Skeletal muscle cell (primary cell): ENCODE results near the gene RBM14.
"Not testable (repeated sequence)": the region's sequence is repeated elsewhere in the genome, so short reads cannot be mapped to it uniquely, and the experiment has no call there.

Experiments used
- DNase-seq: peaks from one replicate; pipeline ENCODE4 v3.0.0-alpha.2; 2010; ENCODE audit warnings: low read depth
- H3K4me3 ChIP-seq: 2 replicates; pipeline ENCODE4 v1.5.1; 2011; ENCODE audit warnings: low read depth, mild to moderate bottlenecking, control low read depth, low read length, moderate library complexity

The RBM14 gene, protein sequence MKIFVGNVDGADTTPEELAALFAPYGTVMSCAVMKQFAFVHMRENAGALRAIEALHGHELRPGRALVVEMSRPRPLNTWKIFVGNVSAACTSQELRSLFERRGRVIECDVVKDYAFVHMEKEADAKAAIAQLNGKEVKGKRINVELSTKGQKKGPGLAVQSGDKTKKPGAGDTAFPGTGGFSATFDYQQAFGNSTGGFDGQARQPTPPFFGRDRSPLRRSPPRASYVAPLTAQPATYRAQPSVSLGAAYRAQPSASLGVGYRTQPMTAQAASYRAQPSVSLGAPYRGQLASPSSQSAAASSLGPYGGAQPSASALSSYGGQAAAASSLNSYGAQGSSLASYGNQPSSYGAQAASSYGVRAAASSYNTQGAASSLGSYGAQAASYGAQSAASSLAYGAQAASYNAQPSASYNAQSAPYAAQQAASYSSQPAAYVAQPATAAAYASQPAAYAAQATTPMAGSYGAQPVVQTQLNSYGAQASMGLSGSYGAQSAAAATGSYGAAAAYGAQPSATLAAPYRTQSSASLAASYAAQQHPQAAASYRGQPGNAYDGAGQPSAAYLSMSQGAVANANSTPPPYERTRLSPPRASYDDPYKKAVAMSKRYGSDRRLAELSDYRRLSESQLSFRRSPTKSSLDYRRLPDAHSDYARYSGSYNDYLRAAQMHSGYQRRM

DNA sequence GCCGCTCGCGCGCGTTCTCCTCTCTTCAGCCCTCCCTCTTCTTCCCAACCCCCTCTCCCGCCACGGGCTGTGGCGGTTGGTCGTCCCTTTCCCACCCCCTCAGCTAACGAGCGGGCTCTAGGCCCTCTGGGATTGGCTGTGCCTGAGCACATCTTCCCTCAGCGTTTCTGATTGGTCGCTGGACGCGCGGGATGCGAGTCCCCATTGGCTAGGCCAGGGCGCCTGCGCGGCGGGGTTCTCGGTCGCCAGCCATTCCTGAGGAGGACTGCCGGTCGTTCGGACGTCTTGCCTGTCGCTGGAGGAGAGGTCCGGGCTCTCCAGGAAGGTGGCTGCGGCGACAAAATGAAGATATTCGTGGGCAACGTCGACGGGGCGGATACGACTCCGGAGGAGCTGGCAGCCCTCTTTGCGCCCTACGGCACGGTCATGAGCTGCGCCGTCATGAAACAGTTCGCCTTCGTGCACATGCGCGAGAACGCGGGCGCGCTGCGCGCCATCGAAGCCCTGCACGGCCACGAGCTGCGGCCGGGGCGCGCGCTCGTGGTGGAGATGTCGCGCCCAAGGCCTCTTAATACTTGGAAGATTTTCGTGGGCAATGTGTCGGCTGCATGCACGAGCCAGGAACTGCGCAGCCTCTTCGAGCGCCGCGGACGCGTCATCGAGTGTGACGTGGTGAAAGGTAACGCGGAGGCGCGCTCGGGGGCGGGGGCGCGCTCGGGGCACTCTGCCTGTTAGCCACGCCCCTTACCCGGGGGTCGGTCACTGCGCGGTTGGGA is at the start of gene RBM14:
TSS of gene RBM14 (plus strand) at position 252 of the 776 bp plus-strand sequence. CDS start at position 343, 91 bp downstream.
- H3K4me3 ChIP-seq, result peak within 1 kb of the TSS; percentile 94
- peak; percentile 97 for DNase-seq

DNA sequence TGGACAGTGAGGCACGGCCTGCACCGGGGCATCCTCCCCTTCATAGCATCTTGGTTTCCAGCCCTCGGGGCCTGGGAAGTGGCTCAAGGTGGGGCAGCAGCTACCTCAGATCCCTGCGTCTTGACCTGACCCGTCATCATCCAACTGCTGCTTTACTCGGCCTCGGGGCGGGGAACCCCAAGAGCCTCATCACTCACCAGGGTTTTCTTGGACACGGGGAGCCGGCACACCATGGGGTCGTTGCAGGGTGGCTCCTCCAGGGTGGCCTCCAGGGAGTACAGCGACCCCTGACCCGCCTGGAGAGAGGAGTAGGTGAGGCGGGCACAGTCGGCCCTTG is 48.7 kb upstream of the RBM14 start:
- peak overlapping the region; percentile 52 for H3K4me3 ChIP-seq
- no peak for DNase-seq

DNA sequence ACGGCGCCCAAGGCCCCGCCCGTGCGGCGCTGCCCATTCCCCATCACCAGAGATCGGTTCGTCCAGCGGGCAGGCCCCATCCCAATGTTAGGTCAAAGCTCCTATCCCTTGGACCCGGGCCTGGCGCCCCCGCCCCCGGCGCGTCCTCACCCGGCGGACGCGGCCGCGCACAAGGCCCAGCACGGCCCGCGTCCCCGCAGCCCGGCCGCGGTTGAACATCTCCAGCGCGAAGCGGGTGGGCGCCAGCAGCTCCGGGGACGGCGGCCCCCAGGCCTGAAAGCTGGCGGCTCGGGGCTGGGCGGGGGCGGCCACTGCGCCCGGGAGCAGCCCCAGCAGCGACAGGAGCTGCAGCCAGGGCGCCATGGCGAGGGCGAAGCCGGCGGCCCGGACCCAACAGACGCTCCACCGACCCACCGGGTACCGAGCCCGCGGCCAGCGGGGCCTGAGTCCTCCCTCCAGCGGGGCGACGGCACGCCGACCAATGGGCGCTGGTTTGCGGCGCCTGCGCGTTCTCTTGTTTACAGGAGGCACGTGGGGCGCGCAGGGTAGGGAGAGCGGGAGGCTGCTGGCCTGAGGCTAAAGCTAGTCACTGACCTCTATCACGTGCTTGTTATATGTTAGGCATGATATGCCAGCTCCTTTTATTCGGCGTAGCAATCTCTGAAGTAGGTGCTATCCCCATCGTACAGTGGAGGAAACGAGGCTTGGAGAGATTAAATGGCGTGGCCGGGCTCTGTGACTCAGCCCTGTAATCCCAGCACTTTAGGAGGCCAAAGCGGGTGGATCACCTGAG is 48.1 kb upstream of the RBM14 start, which contains the start of gene CTSF:
TSS of gene CTSF (minus strand) at position 483 of the 793 bp plus-strand sequence. CDS start at position 363, 120 bp downstream.
- DNase-seq, result no peak

DNA sequence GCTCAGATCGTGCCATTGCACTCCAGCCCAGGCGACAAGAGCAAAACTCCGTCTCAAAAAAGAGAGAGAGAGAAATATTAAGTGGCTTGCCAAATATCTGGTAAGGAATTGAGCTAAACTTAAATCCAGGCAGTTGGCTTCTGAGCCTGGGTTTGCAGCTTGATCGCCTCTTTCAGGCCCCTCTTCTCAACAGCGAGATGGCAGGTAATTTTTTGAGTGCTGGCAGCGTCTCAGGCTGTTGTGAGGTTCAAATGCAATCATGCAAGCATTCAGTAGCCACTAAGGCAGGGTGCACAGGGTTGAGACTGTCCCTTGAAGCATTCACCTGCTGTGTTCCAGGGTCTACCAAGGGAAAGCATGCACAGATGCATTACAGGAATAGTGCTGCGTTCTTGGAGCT is 47.4 kb upstream of the RBM14 start:
- DNase-seq, result no peak
- no peak overlapping the region for H3K4me3 ChIP-seq

More for the DNA sequence above, 48.1 kb upstream of the RBM14 start, which contains the start of gene CTSF:
- peak within 1 kb of the TSS; percentile 52 for H3K4me3 ChIP-seq

DNA sequence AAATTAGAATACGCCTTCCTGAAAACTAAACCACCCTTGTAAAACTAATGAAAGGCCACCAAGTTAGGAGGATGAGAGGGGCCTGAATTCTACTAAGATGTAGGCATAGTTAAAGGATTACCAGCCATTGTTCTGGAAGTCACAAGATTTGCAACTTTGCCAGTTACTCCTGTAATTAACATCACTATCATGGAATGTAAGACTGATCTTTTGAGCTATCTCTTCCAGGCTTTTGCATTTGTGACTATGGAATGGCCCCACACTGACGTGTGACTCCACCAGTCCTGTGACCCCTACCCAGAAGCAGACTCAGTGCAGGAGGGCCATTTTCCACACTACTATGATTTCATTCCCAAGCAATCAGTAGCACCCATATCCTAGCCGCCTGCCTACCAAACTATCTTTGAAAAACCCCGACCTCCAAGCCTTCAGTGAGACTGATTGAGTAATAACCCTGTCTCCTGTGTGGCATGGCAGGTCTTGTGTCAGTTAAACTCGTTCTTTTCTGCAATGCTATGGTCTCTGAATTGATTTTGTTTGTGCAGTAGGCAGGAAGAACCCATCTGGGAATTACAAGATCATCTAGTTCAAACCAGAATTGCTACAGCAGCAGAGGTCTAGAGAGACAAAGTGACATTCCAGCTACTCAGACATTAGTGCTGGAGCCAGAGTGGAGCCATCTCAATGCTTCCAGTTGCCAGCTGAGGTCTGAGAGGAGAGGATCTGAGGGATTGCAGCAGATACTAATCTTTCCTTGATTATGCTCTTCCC is 46.2 kb upstream of the RBM14 start:
- DNase-seq, result no peak
- no peak overlapping the region for H3K4me3 ChIP-seq

DNA sequence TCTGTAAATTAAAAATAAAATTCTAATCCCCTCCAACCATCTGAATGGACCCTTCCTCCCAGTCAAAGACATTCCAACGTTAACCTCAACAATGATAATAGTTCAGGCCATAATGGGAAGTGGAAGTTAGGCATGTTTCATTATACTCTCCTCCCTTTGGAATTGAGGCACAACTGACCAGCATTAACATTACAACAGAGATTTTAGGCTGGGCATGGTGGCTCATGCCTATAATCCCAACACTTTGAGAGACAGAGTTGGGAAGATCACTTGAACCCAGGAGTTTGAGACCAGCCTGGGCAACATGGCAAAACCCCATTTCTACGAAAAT is 45.6 kb upstream of the RBM14 start:
- no peak for DNase-seq
- no peak overlapping the region for H3K4me3 ChIP-seq

DNA sequence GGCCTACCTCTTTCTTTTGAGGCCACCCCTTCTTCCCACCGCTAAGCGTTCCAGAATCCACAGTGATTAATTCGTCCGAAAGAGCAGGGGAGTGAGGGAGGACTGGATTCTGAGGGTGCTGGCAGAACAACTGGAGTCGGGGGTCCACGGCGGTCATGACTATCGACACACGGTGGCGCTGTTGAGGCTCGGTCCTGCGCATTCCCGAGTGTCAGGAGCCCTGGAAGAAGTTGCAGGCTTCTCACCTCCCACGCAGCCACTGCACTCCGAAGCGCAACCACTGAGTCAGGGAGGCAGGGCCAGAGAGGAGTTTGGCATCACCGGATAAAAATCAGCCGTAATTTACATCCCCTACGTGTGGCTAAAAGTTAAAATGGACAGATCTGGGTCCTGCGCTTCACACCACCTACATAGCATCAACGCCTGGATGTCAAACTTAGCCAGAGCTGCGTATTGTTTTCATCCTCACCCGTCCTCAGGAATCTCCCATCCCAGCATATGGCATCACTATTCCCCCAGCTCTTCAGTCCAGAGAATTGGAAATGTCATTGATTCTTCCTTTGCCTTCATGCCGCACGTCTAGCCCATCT is 37.3 kb upstream of the RBM14 start:
- DNase-seq, result peak; percentile 49
- no peak overlapping the region for H3K4me3 ChIP-seq

DNA sequence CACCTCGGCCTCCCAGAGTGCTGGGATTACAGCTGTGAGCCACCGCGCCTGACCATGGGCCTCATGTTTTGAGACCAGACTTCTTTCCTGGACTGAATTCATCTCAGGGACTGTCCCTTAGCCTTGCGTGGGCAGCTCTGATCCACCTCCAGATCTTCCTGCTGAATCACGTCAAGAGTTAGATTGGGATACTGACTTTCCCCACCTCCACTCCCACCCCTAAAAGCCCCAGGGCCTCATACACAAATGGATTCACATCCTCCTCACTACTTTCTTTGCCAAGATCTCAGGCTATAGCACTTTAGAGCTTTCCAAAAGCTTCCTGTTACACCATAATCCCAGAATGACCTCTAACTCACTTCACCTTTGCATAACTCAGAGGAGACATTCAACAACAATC is 35.6 kb upstream of the RBM14 start:
- H3K4me3 ChIP-seq, result no peak overlapping the region
- DNase-seq, result peak; percentile 75

DNA sequence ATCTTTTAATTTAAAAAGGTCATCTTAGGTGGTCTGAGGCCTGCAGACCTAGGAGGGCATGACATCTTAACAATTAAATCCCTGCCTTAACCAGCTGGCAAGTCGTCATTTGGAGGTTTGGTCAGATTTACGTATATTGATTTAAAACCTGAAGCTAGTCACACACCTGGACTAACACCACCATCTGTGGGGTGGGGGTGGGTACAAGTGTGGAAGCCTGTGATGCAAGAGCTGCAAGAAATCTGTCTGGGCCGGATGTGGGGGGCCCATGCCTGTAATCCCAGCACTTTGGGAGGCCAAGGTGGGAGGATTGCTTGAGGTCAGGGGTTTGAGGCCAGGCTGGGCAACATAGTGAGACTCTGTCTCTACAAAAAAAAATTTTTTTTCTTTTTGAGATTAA is 35.2 kb upstream of the RBM14 start:
- no peak overlapping the region for H3K4me3 ChIP-seq
- DNase-seq, result no peak

DNA sequence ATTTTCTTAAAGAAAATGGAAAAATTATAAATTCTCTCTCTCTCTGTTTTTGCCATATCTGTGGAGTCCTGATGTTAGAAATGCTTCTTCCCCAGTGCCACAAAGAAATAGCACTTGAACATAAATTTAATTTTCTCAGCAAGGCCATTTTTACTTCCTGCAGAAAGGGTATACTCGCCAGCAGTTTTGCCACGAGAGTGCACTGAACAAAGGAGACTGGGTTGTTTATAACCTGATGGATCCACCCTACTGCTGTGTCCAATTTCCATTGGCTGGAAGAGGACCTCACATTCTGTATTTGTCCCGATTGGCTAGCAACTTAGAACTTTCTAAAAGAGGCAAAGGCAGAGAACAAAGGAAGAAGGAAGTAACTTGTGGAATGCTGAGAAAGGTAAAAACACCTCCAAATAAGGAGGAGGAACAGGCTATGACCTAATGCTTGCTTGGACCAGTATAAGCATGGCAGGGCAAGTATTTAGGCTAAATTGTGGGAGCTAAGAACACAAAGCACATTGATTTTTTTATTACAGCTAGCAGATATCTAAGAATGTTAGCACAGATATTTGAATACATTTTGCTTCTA is 33.8 kb upstream of the RBM14 start:
- H3K4me3 ChIP-seq, DNase-seq: not testable (repeated sequence)

DNA sequence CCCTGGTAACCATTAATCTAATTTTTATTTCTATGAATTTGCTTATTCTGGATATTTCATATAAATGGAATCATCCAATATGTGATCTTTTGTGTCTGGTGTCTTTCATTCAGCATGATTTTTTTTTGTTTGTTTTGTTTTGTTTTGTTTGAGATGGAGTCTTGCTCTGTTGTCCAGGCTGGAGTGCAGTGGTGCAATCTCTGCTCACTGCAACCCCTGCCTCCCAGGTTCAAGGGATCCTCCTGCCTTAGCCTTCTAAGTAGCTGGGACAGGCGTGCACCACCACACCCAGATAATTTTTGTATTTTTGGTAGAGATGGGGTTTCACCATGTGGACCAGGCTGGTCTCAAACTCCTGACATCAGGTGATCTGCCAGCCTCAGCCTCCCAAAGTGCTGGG is 31.0 kb upstream of the RBM14 start:
- DNase-seq, H3K4me3 ChIP-seq: not testable (repeated sequence)

DNA sequence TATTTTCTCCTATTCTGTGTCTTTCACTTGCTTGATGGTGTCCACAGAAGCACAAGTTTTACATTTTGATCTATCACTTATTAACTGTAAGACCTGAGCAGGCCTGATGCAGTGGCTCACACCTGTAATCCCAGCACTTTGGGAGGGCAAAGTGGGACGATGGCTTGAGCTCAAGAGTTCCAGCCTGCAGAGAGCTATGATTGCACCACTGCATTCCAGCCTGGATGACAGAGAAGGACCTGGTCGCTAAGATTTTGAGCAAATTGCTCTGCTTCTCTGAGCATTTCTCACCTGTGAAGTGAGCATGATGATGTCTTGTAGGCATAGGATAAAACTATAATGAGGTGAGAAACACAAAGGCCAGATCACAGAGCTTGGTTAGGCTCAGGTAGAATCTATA is 30.3 kb upstream of the RBM14 start:
- no peak overlapping the region for H3K4me3 ChIP-seq
- no peak for DNase-seq

DNA sequence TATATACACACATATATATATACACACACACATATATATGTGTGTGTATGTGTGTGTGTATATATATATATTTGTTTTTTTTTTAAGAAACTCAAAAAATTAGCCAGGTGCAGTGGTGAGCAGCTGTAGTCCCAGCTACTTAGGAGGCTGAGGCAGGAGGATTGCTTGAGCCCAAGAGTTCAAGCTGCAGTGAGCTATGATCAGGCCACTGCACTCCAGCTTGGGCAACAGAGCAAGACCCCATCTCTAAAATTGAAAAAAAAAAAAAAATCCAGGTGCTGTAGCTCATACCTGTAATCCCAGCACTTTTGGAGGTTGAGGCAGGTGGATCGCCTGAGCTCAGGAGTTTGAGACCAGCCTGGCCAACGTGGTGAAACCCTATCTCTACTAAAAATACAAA is 27.1 kb upstream of the RBM14 start:
- not testable (repeated sequence) for H3K4me3 ChIP-seq, DNase-seq

DNA sequence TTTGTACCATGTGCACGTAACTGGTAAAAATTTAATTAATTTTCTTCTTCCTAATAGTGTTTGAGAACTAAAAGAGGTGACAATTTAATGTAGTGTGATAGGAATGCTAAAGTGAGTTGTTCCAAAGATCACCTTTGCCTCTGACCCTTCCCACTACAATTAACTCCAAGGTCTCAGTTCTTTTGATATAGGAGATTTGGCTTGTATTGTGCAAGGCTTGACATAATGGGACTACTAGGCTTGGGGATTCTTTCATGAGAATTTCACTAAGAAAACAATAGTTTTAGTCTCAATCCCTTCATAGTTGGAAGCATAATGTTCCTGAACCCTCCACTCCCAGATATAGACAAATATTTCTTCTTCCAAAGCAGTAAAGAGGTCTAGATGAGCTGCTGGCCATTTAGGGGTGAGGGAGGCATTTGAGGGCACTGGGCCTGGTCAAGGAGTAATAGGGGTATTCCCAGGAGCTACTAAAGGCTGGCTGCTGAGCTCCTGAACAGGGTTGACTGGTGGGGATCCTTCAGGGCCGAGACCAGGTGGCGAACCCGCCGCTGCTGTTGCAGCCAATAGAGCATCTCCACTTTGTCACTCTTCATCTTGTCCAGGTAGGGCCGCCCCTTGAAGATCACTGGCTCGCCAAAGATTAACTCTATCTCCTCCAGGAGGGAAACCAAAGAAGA is 26.3 kb upstream of the RBM14 start:
- no peak overlapping the region for H3K4me3 ChIP-seq
- DNase-seq, result no peak

DNA sequence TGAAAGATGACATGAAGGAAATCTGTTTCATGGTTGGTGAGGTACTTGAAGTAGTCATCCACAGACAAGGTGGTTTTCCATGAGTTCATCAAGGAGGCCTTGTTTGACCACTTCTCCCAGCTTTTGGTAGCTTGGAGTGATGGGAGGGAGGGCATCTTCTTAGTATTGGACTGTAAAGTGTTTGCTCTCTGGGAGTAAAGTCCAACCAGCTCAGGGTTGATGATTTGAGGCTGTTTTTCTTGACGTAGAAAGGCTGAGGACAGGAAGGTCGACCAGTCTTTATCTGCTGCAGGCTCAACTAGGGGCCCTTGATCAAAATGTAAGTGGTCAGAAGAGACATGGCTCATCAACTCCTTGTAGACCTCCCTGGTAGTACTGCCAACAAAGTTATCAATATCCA is 25.3 kb upstream of the RBM14 start:
- no peak overlapping the region for H3K4me3 ChIP-seq
- no peak for DNase-seq

DNA sequence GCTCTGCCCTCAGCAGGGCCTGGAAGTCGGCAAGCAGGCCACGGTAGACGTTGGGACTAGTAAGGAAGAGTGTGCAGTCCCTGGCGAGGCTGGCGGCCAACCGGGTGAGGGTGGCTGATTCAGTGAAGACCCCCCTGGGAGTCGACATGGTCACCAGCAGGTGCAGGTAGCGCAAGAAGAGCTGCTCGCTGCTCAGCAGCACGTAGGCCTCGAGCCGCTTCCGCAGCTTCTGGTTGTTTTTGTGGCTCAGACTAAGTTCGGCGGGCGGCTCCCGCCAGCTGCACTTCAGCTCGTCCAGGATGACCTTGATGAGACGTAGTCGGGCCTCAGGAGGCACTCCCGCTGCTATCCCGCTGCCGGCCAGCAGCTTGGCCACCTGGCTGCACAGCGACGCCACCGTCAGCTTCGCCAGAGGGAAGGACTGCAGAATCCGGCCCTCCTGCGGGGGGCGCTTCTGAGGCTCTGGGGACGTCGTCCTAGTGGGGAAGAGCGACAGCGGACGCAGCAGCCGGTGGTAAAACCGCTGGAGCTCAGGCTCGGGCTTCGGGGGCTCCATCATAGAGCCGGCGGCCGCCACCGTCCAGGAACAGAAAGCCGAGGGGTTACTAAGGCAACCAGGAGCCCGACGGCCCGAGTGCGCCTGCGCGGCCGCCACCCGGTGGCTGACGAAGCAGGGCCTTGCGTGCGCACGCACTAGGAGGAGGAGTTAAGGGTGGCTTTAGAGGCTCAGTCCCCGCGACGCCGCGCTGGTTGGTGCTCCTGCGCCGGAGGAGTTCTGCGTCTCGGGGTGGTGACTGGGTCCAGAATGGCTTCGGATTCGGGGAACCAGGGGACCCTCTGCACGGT is 23.8 kb upstream of the RBM14 start, which contains the start of the genes CCDC87 and CCS:
TSS of gene CCDC87 (minus strand) at position 607 of the 846 bp plus-strand sequence. CDS start at position 559, 48 bp downstream.
TSS of gene CCS (plus strand) at position 729 of the 846 bp plus-strand sequence. CDS start at position 806, 77 bp downstream.
- peak; percentile 80 for DNase-seq
- H3K4me3 ChIP-seq, result peak within 1 kb of the TSS; percentile 83

DNA sequence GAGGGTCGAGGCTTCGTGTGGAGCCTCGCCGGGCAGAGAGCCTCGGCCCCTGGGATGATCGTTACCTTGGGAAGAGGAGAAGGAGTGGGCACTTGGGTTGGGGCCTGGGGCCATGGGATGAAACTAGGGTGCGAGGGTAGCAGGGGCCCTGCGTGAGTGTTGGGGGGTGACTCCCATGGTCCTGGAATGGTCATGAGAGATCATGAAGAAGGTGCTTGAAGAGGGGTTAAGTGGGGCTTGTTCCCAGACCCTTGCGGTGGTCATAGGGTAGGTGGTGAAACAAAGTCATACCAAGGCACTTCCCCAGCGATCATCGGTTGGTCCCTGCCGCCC is 23.2 kb upstream of the RBM14 start:
- DNase-seq, result no peak
- H3K4me3 ChIP-seq, result peak overlapping the region; percentile 83
